Activated T-cell treated with anti-CD3 and anti-CD28 coated beads for 4 hours (primary cell): ENCODE results near the gene KRTCAP3.
"Not testable (repeated sequence)": the region's sequence is repeated elsewhere in the genome, so short reads cannot be mapped to it uniquely, and the experiment has no call there.

ENCODE experiments used
- DNase-seq: peaks from one replicate; pipeline ENCODE4 v3.0.0-alpha.2; 2020

The KRTCAP3 gene, protein sequence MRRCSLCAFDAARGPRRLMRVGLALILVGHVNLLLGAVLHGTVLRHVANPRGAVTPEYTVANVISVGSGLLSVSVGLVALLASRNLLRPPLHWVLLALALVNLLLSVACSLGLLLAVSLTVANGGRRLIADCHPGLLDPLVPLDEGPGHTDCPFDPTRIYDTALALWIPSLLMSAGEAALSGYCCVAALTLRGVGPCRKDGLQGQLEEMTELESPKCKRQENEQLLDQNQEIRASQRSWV

DNA sequence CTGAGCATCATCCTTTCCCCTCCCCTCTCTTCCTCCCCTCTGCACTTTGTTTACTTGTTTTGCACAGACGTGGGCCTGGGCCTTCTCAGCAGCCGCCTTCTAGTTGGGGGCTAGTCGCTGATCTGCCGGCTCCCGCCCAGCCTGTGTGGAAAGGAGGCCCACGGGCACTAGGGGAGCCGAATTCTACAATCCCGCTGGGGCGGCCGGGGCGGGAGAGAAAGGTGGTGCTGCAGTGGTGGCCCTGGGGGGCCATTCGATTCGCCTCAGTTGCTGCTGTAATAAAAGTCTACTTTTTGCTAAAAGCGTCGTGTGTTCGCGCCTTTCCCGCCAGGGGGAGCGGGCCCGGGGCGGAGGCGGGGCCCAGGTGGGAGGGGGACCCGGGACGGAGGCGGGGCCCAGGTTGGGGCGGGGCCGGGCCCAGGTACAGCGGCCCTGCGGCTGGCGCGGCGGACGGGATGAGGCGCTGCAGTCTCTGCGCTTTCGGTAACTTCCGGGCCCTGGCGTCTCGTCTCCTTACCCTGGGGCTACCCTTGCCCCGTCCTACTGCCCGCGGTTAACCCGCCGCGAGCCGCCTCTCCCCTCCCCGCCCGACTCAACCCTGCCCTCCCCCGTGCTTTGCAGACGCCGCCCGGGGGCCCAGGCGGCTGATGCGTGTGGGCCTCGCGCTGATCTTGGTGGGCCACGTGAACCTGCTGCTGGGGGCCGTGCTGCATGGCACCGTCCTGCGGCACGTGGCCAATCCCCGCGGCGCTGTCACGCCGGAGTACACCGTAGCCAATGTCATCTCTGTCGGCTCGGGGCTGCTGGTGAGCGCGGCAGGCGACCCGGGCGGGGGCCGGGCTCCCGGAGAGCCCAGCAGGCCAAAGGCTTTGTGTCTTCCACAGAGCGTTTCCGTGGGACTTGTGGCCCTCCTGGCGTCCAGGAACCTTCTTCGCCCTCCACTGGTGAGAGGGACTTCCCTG is at the start of gene KRTCAP3:
TSS of gene KRTCAP3 (plus strand) at position 424 of the 962 bp plus-strand sequence. CDS start at position 456, 32 bp downstream.
- DNase-seq, result peak; percentile 15

DNA sequence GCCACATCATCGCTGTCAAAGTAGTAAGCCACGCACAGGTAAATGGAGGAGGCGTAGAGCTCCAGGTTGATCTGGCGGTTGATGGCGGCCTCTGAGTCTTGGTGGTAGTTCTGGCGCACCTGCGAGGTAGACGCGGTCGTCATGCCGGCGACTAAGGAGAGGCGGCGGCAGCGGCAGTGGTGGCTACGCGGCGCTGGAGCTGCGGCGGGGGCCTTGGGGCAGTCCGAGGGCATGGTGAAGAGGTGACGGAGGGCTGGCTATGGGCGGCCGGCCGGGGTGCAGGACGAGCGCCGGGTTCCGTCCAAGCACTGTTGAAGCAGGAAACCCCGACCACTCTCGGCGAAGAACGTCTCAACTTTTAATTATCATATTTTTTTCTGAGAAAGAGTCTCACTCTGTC is 49.0 kb upstream of the KRTCAP3 start:
- DNase-seq, result no peak

DNA sequence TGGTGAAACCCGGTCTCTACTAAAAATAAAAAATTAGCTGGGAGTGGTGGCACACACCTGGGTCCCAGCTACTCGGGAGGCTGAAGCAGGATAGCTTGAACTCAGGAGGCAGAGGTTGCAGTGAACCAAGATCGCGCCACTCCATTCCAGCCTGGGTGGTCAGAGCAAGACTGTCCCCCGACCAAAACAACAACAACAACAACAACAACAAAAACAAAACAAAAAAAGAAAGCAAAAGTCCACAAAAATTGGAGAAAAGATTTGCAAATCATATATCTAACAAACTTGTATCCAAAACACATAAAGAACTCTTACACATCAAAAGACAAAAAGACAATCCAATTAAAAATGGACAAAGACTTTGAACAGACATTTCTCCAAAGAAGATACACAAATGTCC is 43.2 kb upstream of the KRTCAP3 start:
- DNase-seq, result no peak

DNA sequence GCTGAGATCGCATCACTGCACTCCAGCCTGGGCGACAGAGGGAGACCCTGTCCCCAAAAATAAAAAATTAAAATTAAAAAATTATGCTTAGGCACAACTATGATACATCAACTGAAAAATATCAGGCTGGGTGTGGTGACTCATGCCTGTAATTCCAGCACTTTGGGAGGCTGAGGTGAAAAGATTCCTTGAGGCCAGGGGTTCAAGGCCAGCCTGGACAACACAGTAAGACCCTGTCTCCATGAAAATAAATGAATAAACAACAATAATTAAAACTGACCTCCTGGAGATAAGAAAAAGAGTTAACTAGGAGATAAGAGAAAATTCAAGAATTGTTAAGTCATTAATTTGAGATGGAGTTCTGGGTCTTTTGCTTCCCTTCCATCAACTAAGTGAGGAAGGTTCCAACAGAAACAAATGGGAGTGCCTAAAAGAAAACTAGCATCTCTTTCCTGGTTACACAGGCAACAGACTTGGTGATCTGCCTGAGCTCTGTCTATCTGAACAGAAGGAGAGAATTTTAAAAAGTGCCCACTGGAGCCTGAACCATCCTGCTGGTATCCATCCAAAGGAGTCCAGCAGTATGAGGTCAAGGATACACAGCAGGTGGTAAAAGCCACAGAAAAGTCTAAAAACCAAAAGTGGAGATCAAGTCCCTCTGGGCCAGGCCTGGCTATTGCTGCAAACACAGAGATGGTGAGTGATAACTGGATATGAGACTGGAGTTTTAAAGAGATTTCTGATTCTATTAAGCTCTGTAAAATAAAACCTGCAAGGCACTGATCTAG is 41.6 kb upstream of the KRTCAP3 start:
- no peak for DNase-seq

DNA sequence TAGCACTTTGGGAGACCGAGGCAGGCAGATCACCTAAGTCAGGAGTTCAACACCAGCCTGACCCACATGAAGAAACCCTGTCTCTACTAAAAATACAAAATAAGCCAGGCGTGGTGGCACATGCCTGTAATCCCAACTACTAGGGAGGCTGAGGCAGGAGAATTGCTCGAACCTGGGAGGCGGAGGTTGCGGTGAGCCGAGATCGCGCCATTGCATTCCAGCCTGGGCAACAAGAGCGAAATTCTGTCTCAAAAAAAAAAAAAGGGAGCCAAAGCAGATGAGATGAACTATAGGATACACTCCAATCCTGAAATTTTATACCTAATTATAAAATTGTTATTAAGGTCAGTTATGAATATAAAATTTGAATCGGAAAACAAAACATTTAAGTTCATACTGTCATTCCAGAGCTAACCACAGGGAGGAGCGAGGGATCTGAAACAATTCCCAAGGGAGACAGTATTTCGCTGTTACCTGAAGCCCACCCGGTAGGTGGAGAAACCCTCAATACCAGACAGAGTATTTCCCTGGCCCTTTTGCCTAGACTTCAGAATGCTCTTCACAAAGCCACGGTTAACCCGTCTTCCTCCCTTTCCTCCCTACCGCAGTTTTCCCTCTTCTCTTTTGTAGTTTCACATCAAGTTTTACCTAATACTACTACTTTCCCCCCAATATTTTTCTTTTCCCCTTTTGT is 34.2 kb upstream of the KRTCAP3 start:
- DNase-seq, result no peak

DNA sequence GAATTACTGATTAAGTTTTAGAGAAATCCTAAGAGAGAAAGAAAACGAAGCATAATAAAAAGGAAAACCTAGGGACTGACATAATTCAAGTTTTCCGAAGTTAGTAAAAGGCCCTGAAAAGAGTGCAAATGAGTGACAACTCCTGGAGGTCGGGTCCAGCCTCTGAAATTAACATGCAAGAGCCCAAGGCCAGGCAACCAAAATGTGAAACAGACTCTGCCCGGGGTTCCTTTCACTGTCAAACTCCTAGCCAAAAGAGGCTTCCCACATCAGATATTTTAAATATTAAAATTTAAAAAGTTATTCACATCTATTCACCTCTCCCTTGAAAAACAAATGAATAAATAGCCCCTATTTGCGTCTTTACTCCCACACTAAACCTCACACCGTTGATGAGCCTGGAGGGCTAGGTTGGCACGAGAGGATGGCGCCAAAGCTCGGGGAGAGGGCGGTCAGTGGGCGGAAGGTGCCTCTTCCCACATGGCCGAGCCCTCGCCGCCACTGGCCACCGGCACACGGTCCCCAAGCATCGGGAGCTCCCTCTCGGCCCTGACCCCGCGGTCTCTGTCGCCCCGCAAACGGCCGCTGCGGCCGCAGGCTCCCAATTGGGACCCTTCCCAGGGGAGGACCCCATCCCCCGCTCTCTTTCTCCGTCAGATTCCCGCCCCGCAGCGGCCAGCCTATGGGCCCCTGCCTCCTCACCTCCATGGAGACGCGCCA is 33.4 kb upstream of the KRTCAP3 start:
- no peak for DNase-seq

DNA sequence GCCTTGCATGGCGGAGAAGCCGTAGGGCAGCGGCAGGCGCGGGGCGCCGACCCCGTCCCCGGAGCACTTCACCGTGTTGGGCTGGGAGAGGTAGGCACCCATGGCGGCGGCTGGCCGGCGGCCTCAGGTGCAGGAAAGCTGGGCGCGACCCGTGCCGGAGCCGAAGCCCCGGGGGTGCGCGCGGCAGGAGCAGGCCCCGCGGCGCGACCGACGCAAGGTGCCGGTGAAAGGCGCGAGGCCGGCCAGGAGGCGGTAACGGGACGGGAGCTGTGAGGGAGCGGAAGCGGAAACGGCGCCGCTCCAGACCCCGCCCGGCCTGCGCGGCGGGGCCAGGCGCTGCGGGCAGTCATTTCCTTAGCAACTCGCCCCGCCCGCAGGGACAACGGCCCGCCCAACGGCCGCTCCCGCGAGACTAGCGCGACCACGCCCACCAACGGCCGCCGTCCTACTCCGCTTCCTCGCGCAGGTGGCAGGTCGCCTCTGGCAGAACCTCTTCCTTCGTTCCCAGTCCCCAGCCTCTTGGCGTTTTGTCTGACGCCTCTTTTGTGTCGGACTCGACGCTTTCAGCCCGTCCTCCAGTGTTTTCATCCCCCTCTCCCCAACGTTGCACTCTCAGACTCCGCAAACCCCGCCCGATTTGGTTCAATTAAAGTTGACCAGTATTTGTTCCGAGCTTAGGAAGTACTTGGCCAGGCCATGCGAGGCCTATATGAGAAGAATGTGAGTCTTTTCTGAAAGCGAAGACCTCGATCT is 32.7 kb upstream of the KRTCAP3 start, which contains the start of gene PPM1G:
TSS of gene PPM1G (minus strand) at position 271 of the 753 bp plus-strand sequence. CDS start at position 102, 169 bp downstream.
- DNase-seq, result peak; percentile 95

DNA sequence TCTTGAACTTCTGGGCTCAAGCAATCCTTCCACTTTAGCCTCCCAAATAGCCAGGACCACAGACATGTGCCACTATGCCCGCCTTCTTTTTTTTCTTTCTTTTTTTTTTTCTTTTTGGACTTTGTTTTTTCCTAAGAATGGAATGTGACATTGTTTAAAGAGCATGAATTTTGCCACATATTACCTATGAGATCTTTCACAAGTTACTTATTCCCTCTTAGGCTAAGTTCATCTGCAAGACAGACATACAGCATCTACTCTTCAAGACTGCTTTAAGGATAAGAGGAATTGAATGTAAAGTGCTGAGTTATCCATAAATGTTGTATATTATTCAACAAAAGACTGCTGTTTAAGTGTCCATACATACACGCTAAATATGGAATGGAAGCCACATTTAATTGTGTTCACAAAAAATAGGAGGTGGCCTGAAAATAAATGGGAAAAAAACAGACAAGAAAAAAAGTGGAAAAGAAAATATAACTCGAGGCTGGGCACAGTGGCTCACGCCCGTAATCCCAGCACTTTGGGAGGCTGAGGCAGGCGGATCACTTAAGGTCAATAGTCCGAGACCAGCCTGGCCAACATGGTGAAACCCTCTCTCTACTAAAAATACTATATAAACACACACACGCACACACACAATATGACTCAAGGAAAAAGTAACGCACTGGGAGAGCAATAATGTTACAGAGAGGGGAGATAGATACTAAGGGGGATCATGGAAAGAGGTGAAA is 29.6 kb upstream of the KRTCAP3 start:
- no peak for DNase-seq

DNA sequence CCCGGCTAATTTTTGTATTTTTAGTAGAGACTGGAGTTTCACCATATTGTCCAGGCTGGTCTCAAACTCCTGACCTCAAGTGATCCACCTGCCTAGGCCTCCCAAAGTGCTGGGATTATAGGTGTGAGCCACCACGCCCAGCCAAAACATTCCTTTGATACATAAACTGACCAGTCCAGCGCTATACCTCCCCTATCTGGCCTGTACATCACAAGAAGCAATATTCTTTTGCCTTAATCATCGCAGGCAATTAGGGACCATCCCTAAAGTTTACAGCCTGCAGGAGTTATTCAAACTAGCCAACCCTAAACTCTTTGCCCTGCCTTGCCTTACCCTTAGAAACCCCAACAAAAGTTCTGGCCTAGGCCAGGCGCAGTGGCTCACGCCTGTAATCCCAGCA is 26.0 kb upstream of the KRTCAP3 start:
- DNase-seq, result no peak

DNA sequence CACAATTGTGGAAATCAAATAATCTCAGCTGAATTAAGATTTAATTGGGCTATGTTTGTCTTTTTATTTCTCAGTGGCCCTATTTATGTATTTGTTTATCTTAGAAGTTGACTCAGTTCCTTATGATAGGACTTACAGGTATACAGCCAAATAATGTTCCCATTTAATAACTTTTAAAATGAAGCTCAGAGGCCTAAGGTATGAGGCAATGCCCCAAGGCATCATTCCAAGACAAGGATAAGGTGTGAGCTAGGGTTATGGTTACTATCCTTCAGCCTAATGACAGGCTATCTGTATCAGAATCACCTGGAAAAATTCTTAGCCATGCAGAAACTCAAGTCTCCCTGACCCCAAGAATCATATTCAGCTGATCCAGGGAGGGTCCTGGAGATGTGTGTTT is 21.2 kb upstream of the KRTCAP3 start:
- DNase-seq, result no peak

DNA sequence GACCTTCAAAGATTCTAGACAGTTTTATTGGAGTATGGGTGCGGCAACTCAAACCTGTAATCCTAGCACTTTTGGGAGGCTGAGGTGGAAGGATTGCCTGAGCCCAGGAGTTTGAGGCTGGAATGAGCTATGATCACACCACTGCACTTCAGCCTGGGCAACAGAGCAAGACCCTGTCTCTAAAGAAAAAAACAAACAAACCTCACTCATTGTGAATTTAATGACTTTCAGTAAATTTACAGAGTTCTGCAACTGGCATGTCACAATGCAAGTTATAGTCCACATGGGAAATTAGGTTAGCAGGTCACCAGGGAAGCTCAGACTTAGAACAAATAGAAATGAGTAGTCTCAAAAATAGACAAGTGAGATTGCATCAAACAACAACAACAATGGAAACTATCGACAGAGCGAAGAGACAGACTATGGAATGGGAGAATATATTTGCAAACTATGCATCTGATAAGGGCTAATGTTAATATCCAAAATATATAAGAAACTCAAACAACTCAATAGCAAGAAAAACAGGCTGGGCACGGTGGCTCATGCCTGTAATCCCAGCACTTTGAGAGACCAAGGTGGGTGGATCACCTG is 20.4 kb upstream of the KRTCAP3 start:
- no peak for DNase-seq

DNA sequence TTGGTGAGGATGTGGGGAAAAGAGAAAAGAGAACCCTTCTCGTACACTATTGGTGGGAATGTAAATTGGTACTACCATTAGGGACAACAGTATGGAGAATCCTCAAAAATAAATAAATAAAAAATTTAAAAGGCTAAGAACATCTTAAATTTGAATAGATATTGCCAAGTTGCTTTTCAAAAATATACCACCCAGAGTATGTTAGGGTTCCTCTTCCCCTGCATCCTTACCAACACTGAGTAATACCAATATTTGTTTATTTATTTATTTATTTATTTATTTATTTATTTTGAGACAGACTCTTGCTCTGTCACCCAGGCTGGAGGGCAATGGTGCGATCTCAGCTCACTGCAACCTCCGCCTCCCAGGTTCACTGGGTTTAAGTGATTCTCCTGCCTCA is 19.2 kb upstream of the KRTCAP3 start:
- no peak for DNase-seq

DNA sequence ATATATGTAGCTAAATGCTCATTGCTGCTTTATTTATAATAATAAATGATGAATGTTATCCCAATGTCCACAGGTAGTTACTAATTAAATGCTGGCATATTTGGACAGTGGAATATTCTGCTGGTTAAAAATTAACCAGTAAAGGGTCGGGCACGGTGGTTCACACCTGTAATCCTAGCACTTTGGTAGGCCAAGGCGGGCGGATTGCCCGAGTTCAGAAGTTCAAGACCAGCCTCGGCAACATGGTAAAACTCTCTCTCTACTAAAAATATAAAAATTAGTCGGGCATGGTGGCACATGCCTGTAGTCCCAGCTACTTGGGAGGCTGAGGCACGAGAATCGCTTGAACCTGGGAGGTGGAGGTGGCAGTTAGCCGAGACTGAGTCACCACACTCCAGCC is 17.1 kb upstream of the KRTCAP3 start:
- DNase-seq, result not testable (repeated sequence)

DNA sequence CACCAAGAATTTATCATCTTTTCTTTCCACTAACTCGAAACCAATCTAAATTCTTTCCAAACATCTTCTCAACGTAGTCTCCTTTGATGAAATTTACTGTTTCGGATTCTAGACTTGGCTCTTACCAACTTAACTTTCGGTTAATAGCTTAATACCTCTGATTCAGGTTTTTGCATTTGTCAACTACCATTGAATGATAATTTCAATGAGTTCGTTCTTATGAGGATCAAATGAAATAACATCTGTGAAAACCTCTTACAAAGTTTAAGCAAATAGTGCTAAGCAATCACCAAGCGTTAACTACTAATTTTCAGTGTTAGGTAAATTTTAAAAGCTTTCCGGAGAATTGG is 14.3 kb upstream of the KRTCAP3 start:
- no peak for DNase-seq

DNA sequence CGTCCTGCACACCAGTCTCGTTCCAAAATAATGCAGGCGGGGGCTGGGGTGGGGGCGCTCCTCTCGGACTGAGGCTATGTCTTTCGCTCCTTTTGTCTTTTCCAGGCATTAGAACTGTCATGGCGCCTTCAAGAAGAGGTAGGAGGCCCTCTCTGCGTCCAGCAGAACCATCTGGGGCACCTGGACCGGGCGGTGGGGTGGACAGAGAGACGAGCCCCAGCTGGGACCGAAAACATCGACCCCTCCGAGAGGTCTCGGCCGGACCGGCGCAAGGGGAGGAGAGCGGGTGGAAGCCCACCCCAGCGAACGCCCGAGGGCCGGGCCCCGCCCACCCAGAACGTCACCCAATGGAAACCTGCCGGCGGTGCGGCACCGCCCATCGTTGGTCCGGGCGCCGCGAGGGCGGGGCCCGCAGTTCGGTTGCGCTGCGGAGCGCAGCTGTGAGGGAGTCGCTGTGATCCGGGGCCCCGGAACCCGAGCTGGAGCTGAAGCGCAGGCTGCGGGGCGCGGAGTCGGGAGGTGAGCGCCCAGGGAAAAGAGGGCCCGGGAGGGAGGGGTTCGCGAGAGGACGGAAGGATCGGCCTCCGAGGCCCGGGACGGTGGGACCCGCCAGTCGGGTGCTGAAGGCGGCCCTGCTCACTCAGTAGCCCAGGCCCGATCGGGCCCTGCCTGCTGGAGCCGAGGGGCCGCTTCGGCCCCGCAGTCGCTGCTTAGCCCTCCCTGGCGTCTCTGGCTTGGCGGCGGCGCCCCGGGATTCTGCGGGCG is 13.8 kb upstream of the KRTCAP3 start, which contains the start of gene NRBP1:
TSS of gene NRBP1 (plus strand) at position 419 of the 765 bp plus-strand sequence. CDS start 4,643 bp downstream, outside the sequence.
- peak; percentile 87 for DNase-seq

DNA sequence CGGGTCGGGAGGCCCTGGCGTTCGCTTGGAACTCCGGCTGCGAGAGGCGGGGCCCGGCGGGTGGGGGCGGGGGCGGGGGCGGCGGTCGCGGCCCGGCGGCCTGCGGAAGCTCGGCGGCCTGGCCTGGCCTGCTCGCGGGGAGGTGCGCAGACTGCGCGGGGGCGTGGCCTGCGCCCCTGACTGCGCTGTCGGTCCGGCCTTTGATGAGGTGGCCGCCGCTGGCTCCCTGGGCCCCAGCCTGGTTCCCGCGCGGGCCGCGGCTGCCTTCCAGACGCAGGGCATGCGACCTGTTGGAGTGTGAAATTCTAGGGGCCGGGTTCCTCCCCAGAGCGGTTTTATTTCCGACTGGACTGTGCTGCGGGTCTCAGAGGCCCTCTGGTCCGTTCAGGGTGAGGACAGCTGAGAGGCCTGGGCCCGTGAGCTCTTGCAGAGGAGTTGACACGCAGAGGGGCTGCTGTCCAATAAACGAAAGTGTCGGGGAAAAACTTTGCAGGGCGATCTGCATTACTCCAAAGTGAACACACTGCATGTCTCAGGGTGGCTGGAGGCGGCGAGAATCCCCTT is 13.1 kb upstream of the KRTCAP3 start:
- peak; percentile 31 for DNase-seq

DNA sequence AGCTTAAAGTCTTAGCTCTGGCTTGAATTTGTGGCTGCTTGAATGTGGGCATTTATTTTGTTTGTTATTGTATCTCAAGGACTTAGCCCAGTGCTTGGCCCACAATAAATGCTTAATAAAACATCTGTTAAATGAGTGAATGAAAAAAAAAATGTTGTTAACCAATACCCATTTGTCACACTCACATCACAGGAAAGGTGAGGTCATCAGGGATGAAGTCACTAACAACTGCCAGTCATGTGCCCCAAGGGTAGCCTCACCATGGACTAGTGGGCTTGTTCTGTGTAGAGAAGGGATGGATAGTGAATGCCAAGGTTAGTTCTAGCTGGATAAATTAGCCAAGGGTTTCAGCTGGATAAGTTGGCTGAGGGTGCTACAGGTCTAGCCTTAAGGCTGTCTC is 10.8 kb upstream of the KRTCAP3 start:
- peak; percentile 25 for DNase-seq

DNA sequence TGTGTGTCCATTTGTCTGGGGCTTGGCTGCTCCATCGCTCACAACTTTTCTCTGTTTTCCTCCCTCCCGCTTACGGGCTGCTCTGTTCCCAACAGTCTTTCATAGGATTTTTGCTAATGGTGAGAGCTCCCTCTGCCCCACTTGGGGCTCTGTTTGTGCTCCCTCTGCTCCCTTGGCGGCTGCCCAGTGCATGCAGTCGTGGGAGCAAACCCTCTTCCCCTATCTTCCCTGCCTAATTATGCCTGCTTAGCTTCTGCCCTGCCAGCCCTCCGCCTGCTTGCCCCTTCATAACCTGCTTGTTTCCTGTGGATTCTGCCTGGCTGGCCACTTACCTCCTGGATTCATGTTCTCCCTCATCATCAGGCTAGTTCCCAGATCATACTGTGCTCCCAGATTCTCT is 6.6 kb upstream of the KRTCAP3 start:
- DNase-seq, result no peak
